Hindlimb muscle (tissue), 1 donor: ENCODE measurements around the gene MECP2. TPM values are rescaled to one million over a fixed set of nuclear protein-coding genes. Genes with fewer than 3 reads are reported as not detected.
A peak's percentile ranks its signal among the peaks of the same experiment; 100 is the strongest.

Experiments
- DNase-seq: peaks from one replicate; pipeline ENCODE4 v3.0.0-alpha.2; 2013
- polyA plus RNA-seq: library from polyadenylated mRNA; unstranded; fragments of 120-200 nt; gene quantifications from one replicate; pipeline ENCODE4 v1.2.1, GENCODE V29; 2013; ENCODE audit not compliant: insufficient read length

The MECP2 gene
- polyA plus RNA-seq, 1 donor = 25.1 TPM

GRCh38 chrX:154059231-154059630 is 38.3 kb downstream of the MECP2 start:
- DNase-seq = no peak

GRCh38 chrX:154058214-154058997 is 39.1 kb downstream of the MECP2 start:
- no peak for DNase-seq

GRCh38 chrX:154057791-154058190 is 39.7 kb downstream of the MECP2 start:
- no peak for DNase-seq

- no peak for DNase-seq
These were observed 40.7 kb downstream of the MECP2 start for GRCh38 chrX:154056770-154057241.

- DNase-seq = peak; percentile 66
These were observed 46.2 kb downstream of the MECP2 start for GRCh38 chrX:154051201-154051810.

GRCh38 chrX:154050113-154050495 is 47.4 kb downstream of the MECP2 start:
- DNase-seq = no peak

GRCh38 chrX:154049209-154050112 is 48.1 kb downstream of the MECP2 start:
- DNase-seq = no peak

GRCh38 chrX:154048398-154048797 is 49.1 kb downstream of the MECP2 start:
- no peak for DNase-seq

- no peak for DNase-seq
These were observed 50.4 kb downstream of the MECP2 start for GRCh38 chrX:154046940-154047610.

GRCh38 chrX:154046031-154046781 is 51.3 kb downstream of the MECP2 start:
- peak; percentile 38 for DNase-seq

GRCh38 chrX:154044091-154044490 is 53.4 kb downstream of the MECP2 start:
- DNase-seq = no peak

- no peak for DNase-seq
These were observed 54.3 kb downstream of the MECP2 start for GRCh38 chrX:154043003-154043763.

GRCh38 chrX:154040863-154041262 is 56.7 kb downstream of the MECP2 start:
- no peak for DNase-seq

GRCh38 chrX:154040307-154040756 is 57.2 kb downstream of the MECP2 start:
- no peak for DNase-seq

GRCh38 chrX:154039577-154039976 is 57.9 kb downstream of the MECP2 start:
- DNase-seq = no peak

GRCh38 chrX:154038656-154039055 is 58.9 kb downstream of the MECP2 start:
- DNase-seq = no peak

GRCh38 chrX:154037754-154038153 is 59.8 kb downstream of the MECP2 start:
- no peak for DNase-seq

GRCh38 chrX:154036513-154036912 is 61.0 kb downstream of the MECP2 start:
- DNase-seq = no peak

- DNase-seq = no peak
These were observed 63.7 kb downstream of the MECP2 start for GRCh38 chrX:154033848-154034247.

- DNase-seq = no peak
These were observed 64.9 kb downstream of the MECP2 start for GRCh38 chrX:154032653-154033052.

- no peak for DNase-seq
These were observed 65.4 kb downstream of the MECP2 start for GRCh38 chrX:154032160-154032559.
